ENCODE data around the gene NOTO. TPM values are rescaled to one million over a fixed set of nuclear protein-coding genes. Genes with fewer than 3 reads are reported as not detected.

NOTO gene
- total RNA-seq, 2 experiments from 2014 or later: not detected

DNA sequence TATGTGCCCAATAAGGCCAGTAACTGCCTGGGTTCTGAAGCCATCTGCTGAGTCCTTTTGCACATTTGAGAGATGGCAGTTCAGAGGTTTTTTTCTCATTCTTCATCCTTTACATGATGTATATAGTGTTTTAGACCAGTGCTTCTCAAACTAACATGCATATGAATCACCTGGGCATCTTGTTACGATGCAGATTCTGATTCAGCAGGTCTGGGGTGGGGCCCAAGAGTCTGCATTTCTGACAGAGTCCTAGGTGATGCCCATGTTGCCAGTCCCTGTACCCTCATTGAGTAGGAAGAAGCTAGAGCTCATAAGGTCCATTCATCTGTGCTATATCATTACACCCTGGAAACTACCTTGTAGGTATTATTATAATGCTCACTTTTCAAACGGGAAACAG is 15.5 kb downstream of the NOTO start:
- Mint-ChIP-seq H3K27me3 (ENCODE audit: low read depth) (no peaks in the 10 kb centered on the region), H3K36me3 (ENCODE audit: low read depth) (peaks cover 21% of the 10 kb centered on the region), H3K27ac (no peak overlapping the region), H3K4me3 (no peak overlapping the region), H3K4me1 (ENCODE audit: low read depth) (peaks cover 24% of the 10 kb centered on the region), H3K9me3 (ENCODE audit: insufficient read depth) (no peaks in the 10 kb centered on the region)
- ATAC-seq: no peak
- CTCF ChIA-PET: interaction anchor here (2.2 kb wide), 1 partner anchor 41 kb away, joined by 10 read pairs; no protein-coding TSS in a partner anchor
- POLR2A ChIA-PET: interaction anchor here (5.3 kb wide), 1 partner anchor 16 kb away, joined by 21 read pairs; the partner anchor contains the start of genes CCT7 and PRADC1
- no peak for DNase-seq

DNA sequence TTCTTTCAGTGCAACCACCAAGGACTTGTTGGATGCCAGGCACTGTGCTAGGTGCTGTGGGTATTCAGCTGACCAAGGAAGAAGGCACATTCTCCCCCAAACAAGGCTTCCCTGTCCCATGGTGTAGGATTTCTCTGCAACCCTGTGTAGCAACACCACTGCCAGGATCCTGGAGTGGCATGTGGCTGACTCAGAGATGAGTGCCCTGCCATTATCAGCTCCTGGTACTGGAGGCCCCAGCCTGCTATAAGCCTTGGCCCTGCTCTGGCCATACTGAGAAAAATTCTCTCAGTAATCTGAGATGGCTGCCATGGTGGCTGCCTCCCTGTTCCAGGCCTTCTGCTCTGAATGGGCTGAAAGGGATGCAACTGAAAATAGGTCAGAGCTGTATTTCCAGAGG is 15.9 kb downstream of the NOTO start:
- ATAC-seq (no peak), DNase-seq (no peak)
- ChIA-PET POLR2A (interaction anchor here (0.6 to 5.3 kb wide), 2 partner anchors 15 to 107 kb away, joined by 4 to 21 read pairs; partner anchors contain the start of genes CCT7 and PRADC1), CTCF (interaction anchor here (2.2 kb wide), 1 partner anchor 41 kb away, joined by 10 read pairs; no protein-coding TSS in a partner anchor)
- Mint-ChIP-seq H3K9me3 (ENCODE audit: insufficient read depth) (no peaks in the 10 kb centered on the region), H3K27me3 (ENCODE audit: low read depth) (no peaks in the 10 kb centered on the region), H3K4me1 (ENCODE audit: low read depth) (peaks cover 20% of the 10 kb centered on the region), H3K4me3 (no peak overlapping the region), H3K27ac (no peak overlapping the region), H3K36me3 (ENCODE audit: low read depth) (peaks cover 24% of the 10 kb centered on the region)

DNA sequence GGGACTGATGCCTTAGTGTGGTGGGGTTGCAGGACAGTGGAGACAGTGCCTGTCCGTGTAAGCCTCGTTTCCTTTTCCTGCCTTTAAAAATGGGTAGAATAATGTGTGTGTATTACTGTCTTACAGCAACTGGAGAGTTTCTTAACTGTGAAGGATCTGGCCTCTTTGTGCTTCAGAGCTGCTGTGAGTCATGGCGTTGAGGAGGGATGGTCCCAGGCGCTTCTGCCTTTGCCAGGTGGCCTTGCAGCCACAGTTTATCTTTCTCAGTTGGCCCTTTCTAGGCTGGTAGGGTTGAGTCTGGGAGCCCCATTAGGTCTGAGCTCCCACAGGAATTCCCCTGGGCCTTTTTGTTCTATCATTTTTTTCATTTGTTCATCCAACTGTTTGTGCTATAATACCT is 21.4 kb downstream of the NOTO start:
- POLR2A ChIA-PET: interaction anchor here (1.1 to 2.8 kb wide), 2 partner anchors 11 to 67 kb away, joined by 3 to 10 read pairs; partner anchors contain the start of genes CCT7 and PRADC1
- Mint-ChIP-seq H3K4me1 (ENCODE audit: low read depth) (peaks cover 14% of the 10 kb centered on the region), H3K36me3 (ENCODE audit: low read depth) (peaks cover 24% of the 10 kb centered on the region), H3K27ac (peak overlapping the region; percentile 22), H3K9me3 (ENCODE audit: insufficient read depth) (no peaks in the 10 kb centered on the region), H3K4me3 (no peak overlapping the region), H3K27me3 (ENCODE audit: low read depth) (no peaks in the 10 kb centered on the region)
- DNase-seq (no peak), ATAC-seq (no peak)
- CTCF ChIA-PET: interaction anchor here (1.1 kb wide), 1 partner anchor 11 kb away, joined by 3 read pairs; no protein-coding TSS in a partner anchor

DNA sequence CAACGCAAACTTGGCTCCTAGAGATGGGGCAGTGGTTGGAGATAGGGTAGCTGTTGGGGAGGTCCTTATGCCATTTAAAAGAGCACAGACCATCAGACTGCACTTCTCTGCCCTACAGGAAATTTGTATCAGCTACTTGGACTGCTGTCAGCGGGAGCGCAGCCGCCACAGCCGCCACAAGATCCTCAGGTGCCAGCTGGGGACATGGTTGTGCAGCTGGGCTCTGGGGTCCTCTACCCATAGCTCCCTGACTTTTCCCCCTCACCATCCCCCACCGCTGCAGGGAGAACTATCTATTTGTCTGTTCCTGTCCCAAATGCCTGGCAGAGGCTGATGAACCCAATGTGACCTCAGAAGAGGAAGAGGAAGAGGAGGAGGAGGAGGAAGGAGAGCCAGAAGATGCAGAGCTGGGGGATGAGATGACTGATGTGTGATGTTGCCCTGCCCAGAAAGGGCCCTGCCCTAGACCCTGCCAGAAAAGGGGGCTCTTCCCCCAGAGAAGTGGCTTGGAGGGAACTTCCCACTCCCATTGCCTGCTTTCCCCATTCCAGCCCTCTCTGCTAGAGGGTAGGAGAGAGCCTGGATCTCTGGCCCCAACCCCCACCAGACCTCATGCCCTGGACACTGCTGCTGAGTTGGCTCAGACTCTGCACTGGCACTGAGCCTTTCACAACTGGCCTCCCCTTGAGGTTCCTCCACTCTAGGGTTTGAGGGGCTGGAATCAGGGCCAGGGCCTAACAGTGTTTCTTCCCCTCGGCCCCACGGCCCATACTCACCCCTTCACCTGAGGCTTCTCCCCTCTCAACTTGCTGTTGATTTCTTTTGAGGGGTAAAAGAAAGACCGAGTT is 23.4 kb downstream of the NOTO start:
- CTCF ChIA-PET: interaction anchor here (0.8 to 1.5 kb wide), 3 partner anchors 11 to 65 kb away, joined by 3 to 9 read pairs (median 4); no protein-coding TSS in a partner anchor
- H3K4me1 Mint-ChIP-seq (ENCODE audit: low read depth): peaks cover 14% of the 10 kb centered on the region
- peaks cover 21% of the 10 kb centered on the region for H3K36me3 Mint-ChIP-seq (ENCODE audit: low read depth)
- no peaks in the 10 kb centered on the region for H3K9me3 Mint-ChIP-seq (ENCODE audit: insufficient read depth)
- no peaks in the 10 kb centered on the region for H3K27me3 Mint-ChIP-seq (ENCODE audit: low read depth)
- ATAC-seq (no peak), DNase-seq (no peak)
- POLR2A ChIA-PET: interaction anchor here (0.6 to 2.8 kb wide), 2 partner anchors 9 to 11 kb away, joined by 4 to 10 read pairs; partner anchors contain the start of genes CCT7 and PRADC1
- peak overlapping the region; percentile 70 for H3K27ac Mint-ChIP-seq
- H3K4me3 Mint-ChIP-seq: no peak overlapping the region

DNA sequence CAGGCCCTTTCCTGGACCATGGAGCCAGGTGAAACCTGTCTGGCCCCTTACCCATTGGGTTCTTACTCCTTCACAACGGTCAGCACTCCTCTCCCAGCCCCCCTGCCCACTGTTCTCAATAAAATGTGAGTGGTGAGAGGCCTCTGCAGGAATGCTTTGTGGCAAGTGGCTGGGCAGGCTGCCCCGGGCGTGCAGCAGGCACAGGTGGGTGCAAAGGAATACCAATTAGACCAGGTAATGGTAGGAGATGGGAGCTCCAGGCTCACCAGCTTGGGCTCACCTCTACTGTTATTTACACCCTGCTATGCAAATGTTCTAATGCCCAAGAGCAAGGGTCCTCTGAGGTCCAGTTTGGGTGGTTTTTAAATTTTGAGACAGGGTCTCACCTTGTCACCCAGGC is 24.7 kb downstream of the NOTO start:
- H3K4me3 Mint-ChIP-seq: no peak overlapping the region
- H3K27me3 Mint-ChIP-seq (ENCODE audit: low read depth): no peaks in the 10 kb centered on the region
- H3K4me1 Mint-ChIP-seq (ENCODE audit: low read depth): peaks cover 17% of the 10 kb centered on the region
- H3K27ac Mint-ChIP-seq: no peak overlapping the region
- CTCF ChIA-PET: interaction anchor here (5.1 kb wide), 1 partner anchor 14 kb away, joined by 17 read pairs; no protein-coding TSS in a partner anchor
- no peaks in the 10 kb centered on the region for H3K9me3 Mint-ChIP-seq (ENCODE audit: insufficient read depth)
- POLR2A ChIA-PET: no interaction called here
- no peak for ATAC-seq
- DNase-seq: no peak
- H3K36me3 Mint-ChIP-seq (ENCODE audit: low read depth): peaks cover 8% of the 10 kb centered on the region

DNA sequence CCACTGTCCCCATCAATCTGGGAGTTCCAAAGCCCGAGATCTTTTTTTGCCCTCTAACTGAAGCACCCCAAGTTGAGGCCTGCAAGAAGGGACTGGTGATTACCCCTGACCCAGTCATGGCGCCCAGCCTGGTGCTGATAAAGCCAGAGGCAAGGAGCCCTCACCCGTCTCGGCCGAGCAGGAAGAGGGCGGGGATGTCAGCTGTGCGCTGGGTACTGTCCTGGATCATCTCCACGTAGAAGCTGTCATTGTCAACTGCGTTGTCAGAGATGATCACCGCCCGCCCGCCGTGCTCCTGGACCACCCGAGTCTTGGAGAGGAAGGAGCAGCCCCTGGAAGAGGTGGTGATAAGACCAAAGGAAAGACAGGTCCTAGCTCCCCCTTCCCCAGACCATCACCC is 26.3 kb downstream of the NOTO start:
- no peak overlapping the region for H3K27ac Mint-ChIP-seq
- no peak for DNase-seq
- ChIA-PET POLR2A (no interaction called here), CTCF (interaction anchor here (1.1 to 5.1 kb wide), 3 partner anchors 16 to 1228 kb away, joined by 3 to 17 read pairs (median 9); no protein-coding TSS in a partner anchor)
- H3K36me3 Mint-ChIP-seq (ENCODE audit: low read depth): peaks cover 2% of the 10 kb centered on the region
- no peak overlapping the region for H3K4me3 Mint-ChIP-seq
- no peaks in the 10 kb centered on the region for H3K9me3 Mint-ChIP-seq (ENCODE audit: insufficient read depth)
- no peaks in the 10 kb centered on the region for H3K27me3 Mint-ChIP-seq (ENCODE audit: low read depth)
- ATAC-seq: no peak
- H3K4me1 Mint-ChIP-seq (ENCODE audit: low read depth): peaks cover 22% of the 10 kb centered on the region

DNA sequence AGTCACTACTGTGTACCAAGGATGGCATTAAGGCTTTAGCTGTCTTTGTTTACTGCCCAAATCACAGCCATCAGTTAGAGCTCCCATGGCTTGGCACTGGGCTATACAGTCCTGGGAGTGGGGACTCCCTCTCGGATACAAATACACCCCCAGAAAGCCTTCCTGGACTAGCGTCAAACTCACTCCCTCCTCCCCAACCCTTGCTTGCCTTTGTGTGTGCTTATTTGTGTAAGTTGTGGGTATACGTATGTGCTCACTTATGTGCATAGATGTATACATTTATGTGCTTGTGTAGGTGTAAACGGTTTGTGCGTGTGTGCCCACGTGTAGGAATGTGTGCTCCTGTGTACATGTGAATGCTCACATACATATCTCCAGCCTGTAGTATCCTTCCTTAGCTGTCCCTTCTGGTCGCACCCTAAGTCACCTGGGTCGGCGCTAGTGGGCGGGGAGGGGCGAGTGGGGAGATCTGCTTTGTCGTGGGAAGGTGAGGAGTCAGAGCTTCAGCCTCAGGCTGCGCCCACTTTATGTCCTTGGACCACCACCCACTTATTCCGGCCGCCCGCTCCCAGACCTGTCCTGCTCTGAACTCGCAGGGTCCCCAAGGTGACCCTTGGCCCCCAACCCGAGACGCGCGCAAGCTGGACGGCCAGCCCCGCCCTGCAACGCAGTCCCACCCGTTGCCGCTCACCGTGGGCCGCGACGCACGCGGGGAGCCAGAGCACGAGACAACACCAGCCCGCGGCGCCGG is 30.2 kb downstream of the NOTO start:
- no peaks in the 10 kb centered on the region for H3K27me3 Mint-ChIP-seq (ENCODE audit: low read depth)
- ChIA-PET CTCF (interaction anchor here (0.7 to 5.1 kb wide), 10 partner anchors 9 to 888 kb away, joined by 3 to 43 read pairs (median 6); partner anchors contain the start of genes FBXO41 and SMYD5), POLR2A (interaction anchor here (0.6 to 2.8 kb wide), 6 partner anchors 12 to 161 kb away, joined by 3 to 21 read pairs (median 5); partner anchors contain the start of genes ALMS1 and SFXN5)
- ATAC-seq (peak; percentile 2), DNase-seq (peak; percentile 52)
- H3K4me1 Mint-ChIP-seq (ENCODE audit: low read depth): peaks cover 31% of the 10 kb centered on the region
- peaks cover 19% of the 10 kb centered on the region for H3K36me3 Mint-ChIP-seq (ENCODE audit: low read depth)
- H3K27ac Mint-ChIP-seq: peak overlapping the region; percentile 83
- H3K4me3 Mint-ChIP-seq: peak overlapping the region; percentile 85
- H3K9me3 Mint-ChIP-seq (ENCODE audit: insufficient read depth): no peaks in the 10 kb centered on the region

DNA sequence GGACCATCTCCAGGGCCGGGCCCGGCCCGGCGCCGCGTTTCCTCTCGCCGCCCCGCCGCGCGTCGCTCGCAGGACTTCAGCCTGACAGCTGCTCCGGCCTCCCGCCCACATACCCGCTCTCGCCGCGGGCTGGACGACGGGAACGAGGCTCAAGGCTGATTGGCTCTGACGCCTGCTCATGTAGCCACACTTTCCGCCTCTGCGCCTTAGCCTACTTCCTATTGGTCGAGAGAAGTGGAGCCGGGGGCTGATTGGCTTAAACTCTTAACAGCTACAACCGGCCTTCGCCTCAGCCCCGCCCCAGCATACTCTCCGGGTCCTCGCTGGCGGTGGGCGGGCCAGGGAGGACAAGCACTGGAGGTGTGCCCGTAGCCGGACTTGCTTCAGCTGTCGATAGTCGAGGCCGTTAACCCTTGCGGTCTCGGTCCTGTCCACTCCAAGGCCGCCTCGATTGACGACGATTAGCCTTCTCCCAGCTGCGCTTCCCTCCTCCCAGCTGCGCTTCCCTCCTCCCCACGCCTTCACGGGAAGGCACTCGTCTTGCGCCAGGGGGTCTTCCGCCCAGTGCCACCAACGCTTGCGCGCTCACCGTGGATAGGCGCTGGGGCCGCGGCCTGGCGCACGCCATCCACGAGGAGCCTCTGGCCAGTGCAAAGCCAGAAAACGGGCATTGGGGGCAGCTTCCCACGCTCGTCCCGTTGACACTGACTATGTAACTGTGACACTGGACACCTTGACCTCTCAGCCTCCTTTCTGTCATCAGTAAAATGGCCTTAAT is 31.0 kb downstream of the NOTO start, which contains the start of gene PRADC1:
PRADC1 (minus strand) TSS at position 86 of the 778 bp plus-strand sequence; CDS start at position 7, 79 bp downstream.
- H3K36me3 Mint-ChIP-seq (ENCODE audit: low read depth): peaks cover 23% of the 10 kb centered on the region
- H3K27me3 Mint-ChIP-seq (ENCODE audit: low read depth): no peaks in the 10 kb centered on the region
- POLR2A ChIA-PET: interaction anchor here (0.6 to 2.8 kb wide), 13 partner anchors 9 to 504 kb away, joined by 3 to 21 read pairs (median 6); partner anchors contain the start of genes ALMS1, FBXO41, SFXN5 and TPRKB
- H3K4me1 Mint-ChIP-seq (ENCODE audit: low read depth): peaks cover 35% of the 10 kb centered on the region
- H3K9me3 Mint-ChIP-seq (ENCODE audit: insufficient read depth): no peaks in the 10 kb centered on the region
- DNase-seq (peak; percentile 97), ATAC-seq (peak; percentile 92)
- H3K27ac Mint-ChIP-seq: peak within 1 kb of the TSS; percentile 83
- H3K4me3 Mint-ChIP-seq: peak within 1 kb of the TSS; percentile 85
- CTCF ChIA-PET: interaction anchor here (0.7 to 5.0 kb wide), 10 partner anchors 8 to 887 kb away, joined by 3 to 43 read pairs (median 5); partner anchors contain the start of genes FBXO41 and SMYD5

DNA sequence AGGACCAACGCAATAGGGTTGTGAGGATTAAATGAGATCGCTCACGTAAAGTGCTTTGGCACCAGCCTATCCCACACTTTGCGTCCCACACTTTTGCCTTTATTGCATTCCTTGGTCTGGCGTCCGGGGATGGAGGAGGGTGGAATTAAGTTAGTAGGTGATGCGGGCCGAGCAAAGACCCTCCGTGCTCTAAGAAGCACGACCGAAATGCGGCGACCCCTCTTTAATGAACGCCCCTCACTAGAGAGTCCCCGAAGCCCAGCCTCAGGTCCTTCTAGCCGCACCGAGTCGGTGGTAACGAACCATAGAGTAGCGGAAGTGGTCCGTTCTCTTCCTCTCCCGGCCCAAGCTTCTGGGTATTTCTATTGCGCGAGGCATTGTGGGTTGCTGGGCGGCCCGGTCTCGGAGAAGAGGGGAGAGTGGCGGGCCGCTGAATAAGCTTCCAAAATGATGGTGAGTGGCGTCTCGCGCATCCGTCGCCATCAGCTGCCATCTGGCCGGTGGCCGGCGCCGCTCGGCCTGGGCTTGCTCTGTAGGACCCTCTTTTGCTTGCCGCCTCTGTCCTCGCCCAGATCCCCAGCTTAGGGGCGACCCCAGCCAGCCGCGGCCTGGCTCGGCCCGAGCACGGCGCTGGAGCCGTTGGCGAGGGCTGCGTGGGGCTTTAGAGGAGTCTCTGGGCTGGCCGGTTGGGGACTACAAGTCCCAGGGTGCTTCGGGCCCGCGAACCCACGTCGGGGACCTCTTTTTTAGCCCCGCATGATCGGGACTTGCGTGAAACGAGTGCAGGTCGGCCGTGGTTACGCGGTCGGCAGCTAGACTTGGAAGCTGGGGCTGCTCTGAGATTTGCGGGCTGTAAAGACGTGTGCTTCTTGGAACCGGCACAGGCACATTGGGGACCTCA is 31.8 kb downstream of the NOTO start, which contains the start of gene CCT7:
CCT7 (plus strand) TSS at position 377 of the 901 bp plus-strand sequence; CDS start at position 448, 71 bp downstream.
- H3K4me1 Mint-ChIP-seq (ENCODE audit: low read depth): peaks cover 43% of the 10 kb centered on the region
- POLR2A ChIA-PET: interaction anchor here (0.7 to 2.8 kb wide), 12 partner anchors 9 to 503 kb away, joined by 3 to 21 read pairs (median 6); partner anchors contain the start of genes ALMS1, FBXO41, SFXN5 and TPRKB
- no peaks in the 10 kb centered on the region for H3K27me3 Mint-ChIP-seq (ENCODE audit: low read depth)

More for the DNA sequence above, 31.8 kb downstream of the NOTO start, which contains the start of gene CCT7:
- no peaks in the 10 kb centered on the region for H3K9me3 Mint-ChIP-seq (ENCODE audit: insufficient read depth)
- CTCF ChIA-PET: interaction anchor here (1.3 to 5.0 kb wide), 4 partner anchors 10 to 252 kb away, joined by 3 to 43 read pairs (median 18); partner anchors contain the start of gene SMYD5
- peak; percentile 68 for ATAC-seq
- H3K27ac Mint-ChIP-seq: peak within 1 kb of the TSS; percentile 83
- peak; percentile 93 for DNase-seq
- peak within 1 kb of the TSS; percentile 85 for H3K4me3 Mint-ChIP-seq
- peaks cover 23% of the 10 kb centered on the region for H3K36me3 Mint-ChIP-seq (ENCODE audit: low read depth)
